HG02623 (cell line): Measurements from ENCODE around the gene PDE9A.
"Not testable (repeated sequence)": the region's sequence is repeated elsewhere in the genome, so short reads cannot be mapped to it uniquely, and the experiment has no call there.

Experiments used
- ATAC-seq: cut with Tn5 transposase; IDR thresholded peaks from one replicate; pipeline ENCODE4 v1.9.1; 2021; ENCODE audit warnings: moderate library complexity; ENCODE audit not compliant: unreplicated experiment

Gene PDE9A

DNA sequence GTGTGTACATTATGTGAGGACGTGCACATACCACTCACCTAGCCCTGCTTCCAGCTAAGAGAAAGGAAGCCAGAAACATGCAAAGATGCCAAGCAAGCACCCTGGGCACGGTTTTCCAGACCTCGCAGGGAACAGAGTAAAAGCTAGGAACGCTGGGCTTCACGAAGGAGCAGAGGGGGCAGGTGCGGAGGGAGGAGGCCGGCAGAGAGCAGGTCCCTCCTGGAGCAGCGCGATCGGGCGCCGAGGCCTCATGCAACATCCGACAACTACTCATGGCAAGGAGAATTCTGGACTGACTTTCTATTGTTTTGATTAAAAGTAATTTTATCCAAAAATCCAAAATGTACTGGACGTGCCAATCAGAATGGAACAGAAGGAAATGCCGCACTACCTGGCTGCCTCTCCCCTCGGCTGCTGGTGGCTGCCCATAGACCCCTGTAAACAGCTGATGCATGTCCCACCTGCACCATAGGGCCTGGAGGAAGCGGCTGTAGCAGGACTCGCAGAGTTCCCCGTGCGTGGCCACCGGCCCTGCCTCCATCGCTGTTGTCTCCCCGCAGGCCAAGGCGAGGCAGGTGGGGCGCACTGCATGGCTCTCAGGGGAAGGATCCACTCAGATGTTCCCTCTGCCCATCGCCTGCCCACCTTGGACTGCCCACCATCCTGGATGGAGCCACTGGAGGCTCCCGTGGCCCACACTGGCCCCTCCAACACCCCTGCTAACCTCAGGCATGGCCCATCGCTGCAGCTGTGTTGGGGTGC is 132.4 kb downstream of the PDE9A start:
- no peak for ATAC-seq

DNA sequence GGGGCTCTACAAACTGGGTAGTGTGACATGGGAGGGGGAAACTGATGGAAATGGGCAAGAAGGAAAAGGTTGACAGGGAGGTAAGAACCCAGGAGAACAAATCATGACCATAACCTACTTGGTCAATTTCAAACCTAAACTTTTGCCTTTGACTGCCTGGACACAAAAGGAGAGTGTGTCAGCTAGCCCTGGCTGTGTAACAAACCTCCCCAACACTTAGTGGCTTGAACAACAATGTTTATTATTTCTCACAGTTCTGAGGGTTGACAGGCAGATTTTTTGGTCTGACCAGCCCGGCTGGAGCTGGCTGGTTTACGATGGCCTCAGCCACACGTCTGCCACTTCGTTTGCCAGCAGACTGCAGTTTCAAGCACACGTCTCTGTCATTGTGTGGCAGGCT is 133.5 kb downstream of the PDE9A start:
- ATAC-seq: no peak

DNA sequence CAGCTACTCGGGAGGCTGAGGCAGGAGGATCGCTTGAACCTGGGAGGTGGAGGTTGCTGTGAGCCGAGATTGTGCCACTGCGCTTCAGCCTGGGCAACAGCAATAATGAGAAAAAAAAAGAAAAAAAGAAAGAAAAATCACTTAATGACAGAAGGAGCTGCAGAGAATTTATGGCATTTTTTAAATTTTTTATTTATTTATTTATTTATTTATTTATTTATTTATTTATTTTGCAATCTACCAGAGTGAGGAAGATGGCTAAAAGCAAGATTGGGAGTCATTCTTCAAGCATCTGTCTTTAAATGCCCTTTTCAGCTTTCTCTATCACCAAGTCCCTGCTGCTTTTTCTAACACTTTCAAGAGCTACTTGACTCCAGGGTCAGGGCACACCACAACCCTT is 134.2 kb downstream of the PDE9A start:
- ATAC-seq: no peak

DNA sequence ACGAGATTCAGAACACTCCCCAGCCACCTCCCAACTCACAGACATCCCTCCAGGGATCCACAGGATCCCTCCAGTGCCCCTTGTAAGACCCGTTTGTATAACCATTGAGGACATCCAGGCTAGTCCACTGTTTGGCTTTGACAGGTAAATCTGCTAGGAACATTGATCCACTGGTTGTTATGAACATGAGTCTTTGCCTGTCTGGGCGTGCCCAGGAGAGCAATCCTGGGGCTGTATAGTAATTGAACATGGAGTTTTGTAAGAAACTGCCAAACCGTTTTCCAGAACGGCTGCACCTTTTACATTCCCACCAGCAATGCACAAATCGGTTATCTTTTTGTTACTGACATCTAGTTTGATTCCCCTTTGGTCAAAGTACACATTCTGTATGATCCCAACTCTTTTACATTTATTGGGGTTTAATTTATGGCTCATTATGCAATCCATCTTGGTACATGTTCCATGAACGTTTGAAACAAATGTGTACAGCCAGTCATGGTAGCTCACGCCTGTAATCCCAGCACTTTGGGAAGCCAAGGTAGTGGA is 137.2 kb downstream of the PDE9A start:
- no peak for ATAC-seq

DNA sequence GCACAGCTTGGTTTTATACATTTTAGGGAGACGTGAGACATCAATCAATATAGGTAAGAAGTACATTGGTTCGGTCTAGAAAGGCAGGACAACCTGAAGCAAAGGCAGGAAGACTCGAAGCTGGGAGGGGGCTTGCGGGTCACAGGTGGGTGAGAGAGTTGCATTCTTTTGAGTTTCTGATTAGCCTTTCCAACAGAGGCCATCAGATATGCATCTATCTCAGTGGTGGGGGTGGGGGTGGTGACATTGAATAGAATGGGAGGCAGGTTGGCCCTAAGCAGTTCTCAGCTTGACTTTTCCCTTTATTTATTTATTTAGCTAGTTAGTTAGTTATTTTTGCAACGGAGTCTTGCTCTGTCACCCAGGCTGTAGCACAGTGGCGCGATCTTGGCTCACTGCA is 140.4 kb downstream of the PDE9A start:
- no peak for ATAC-seq

DNA sequence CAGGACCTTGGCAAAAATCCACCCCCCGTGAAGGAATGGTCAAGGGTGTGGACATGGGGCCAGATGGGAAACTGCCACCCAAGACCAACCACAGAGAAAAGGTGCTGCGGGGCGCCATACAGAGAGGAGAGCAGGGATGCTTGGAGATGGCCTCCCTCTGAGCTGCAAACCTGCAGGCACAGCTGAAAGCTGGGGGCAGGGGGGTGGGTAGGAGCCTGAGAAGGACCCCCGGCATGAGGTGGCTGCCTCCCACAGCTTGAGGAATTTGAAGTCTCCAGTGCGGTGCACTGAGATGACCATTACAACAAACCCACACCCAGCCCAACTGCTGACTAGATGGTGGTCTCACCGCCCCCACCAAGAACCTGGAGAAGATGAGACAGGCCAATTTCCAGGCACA is 141.1 kb downstream of the PDE9A start:
- no peak for ATAC-seq

DNA sequence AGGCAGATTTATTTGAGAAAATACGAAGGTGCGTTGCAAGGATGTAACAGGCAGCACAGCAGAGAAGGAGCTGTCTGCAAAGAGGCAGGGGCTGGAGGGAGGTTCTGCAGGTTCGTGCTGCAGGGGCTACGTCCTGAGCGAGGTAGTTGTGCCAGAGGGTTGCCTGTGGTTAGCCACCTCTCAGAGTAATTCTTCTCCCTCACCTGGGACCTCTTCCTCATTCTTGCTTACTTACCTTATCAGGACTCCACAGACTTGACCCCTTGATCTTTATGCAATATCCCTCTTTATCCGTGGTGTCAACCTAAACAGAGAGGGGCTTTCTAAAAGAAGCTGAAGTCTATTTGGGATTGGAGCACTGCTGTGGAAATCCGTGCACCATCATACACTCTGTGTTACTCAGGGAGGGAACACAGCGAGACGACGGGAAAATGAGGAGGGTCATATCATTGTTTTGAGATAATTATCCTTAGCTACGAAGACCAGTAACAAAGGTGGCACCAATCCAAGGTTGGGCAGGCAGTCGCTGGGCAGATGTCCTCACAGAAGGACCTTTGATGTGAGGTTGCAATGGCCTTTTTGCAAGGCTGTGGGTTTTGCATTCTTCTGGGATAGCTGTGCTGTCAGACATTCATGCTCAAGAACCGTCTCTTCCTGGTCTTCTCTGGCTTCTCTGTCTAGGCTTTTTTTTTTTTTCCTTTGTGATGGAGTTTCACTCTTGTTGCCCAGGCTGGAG is 143.1 kb downstream of the PDE9A start:
- ATAC-seq: no peak

DNA sequence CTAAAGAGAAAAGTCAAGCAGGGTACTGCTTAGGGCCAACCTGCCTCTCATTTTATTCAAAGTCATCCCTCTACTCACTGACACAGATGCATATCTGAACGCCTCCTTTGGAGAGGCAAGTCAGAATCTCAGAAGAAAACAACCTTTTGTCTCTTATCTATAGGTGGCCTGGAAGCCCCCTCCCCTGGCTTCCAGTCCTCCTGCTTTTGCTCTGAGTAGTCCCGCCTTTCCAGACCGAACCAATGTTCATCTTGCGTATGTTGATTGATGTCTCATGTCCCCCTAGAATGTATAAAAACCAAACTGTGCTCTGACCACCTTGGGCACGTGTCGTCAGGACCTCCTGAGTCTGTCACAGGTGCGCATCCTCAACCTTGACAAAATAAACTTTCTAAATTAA is 144.1 kb downstream of the PDE9A start:
- ATAC-seq: no peak

DNA sequence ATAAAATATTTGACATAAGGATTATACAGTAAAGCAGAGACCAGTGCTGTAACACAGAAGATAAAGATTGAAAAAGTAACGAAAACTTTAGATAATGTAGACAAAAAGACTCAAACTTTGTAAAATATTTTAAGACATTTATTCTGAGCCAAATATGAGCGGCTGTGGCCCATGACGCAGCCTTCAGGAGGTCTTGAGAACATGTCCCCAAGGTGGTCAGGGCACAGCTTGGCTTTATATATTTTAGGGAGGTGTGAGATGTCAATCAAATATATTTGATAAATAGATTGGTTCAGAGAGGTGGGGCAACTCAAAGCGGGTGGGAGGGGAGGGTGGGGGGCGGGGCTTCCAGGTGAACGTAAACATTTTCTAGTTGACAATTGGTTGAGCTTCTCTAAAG is 144.7 kb downstream of the PDE9A start:
- no peak for ATAC-seq

DNA sequence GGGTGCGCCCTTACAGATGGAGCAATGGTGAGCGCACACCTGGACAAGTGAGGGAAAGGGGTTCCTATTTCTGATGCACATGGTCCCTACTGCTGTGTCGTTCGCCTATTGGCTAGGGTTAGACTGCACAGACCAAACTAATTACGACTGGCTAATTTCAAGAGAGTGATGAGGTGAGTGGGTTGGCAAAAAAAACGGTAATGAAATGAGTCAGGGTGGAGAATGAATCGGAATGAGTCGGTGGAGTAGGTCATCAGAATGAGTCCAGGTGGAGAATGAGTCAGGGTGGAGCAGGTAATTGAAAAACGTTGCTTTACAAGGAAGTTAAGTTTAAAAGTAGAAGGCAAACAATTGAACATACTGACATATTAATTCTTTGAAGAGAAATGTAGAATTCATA is 146.1 kb downstream of the PDE9A start:
- no peak for ATAC-seq

DNA sequence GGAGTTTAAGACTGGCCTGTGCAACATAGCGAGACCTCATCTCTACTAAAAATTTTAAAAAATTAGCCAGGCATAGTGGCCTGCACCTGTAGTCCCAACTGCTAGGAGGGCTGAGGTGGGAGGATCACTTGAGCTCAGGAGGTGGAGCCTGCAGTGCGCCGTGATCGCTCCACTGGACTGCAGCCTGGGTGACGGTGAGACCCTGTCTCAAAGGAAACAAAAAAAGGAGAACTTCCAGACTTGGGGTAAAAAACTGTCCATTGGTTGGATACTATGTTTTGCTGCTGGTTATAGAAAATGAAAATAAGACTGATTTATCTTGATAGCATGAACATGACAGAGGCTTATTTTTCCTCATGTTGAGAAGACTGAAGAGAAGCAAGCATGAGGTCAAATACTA is 146.5 kb downstream of the PDE9A start:
- ATAC-seq: no peak

DNA sequence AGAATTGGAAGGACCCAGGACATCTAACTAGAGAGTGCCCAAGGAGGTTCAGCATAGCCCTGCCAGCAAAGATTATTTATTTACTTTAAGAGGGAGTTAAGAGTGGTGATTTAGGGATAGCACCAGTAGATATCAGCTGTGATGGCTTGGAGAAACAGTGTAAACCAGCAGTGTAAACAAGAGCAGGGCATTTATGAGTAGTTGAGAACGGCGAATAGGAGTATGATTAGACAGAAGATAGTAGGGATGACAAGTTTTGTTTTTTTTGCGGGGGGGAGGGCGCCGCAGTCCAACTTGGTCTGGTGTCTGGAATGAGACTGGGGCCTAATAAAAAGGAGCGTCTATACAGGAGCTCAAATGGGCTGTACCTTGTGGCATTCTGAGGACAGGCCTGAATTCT is 148.2 kb downstream of the PDE9A start:
- not testable (repeated sequence) for ATAC-seq

DNA sequence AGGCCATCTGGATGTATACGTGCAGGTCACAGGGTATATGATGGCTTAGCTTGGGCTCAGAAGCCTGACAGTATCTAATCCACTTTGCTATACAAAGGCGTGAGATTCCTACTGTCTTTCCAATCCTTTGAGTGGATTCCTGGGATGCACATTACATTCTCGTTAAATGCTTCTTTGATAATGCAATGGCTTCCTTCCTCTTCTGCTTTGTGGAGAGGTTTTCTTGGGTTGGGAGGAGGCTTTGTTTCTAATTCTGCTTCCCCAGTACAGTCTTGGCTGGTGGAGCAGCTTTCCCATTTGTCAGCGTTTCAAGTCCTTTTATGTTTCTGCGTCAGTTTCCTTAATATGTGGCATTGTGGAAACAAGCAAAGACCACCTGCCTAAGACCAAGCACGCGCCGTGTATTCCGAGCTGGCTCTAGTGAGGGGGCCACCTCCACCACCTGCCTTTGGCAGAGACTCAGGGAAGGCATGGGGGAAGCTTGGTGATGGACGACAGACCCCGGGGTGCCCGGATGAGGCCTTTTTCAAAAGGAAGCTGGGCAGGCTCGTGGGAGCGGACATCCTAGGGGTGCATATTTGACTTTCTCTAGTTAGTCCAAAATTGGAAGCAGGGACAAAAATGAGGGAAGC is 153.2 kb downstream of the PDE9A start:
- no peak for ATAC-seq

DNA sequence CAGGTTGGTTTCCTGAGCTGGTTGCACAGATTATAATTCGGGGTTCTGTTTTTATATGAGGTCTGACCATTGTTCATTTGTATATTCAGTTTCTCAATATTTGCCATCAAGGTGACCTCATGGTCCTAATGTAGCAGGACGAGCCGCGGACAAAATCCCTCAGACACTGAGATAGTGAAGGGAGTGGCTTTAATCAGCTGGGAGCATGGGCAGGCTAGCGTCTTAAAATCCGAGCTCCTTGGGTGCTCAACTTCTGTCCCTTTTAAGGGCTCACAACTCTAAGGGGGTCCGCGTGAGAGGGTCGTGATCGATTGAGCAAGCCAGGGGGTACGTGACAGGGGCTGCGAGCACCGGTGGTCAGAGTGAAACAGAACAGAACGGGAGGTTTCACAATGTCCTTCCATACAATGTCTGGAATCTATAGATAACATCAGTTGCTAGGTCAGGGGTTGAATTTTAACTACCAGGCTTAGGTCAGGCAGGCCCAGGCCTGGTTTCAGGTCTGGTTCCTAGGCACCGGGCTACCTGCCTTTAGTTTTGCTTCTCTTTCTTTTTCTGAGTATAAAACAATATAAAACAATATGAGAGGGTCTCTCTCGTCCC is 154.0 kb downstream of the PDE9A start:
- ATAC-seq: not testable (repeated sequence)

DNA sequence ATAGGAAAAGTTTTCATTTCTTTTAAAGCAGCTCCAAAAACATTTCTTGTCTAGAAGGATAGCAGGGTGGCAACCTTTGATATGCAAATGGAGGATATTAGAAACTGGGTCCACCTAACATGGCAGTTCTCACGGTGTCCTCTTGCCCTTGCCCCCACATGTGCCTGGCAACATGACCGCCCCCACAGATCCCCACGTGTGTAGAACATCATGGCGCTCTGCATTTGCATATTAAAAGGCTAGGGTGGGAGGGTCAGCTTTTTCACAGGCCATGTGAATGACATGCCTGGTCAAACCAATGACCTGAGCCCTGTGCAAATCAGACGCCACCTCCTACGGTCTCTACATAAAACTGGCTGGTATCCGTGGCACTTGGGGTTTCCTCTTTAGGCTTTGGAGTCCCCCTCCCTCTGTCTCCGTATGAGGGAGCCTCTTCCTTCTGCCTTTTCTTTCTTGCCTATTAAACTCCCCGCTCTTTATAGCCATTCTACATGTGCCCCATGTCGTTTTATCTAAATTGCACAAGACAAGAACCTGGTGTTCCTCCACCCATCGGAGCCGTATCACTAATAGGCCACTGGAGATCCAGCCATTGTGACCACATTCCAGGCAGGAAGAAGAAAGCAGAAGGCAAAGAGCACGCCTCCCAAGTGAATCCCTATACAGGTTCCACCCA is 154.7 kb downstream of the PDE9A start:
- ATAC-seq: no peak

DNA sequence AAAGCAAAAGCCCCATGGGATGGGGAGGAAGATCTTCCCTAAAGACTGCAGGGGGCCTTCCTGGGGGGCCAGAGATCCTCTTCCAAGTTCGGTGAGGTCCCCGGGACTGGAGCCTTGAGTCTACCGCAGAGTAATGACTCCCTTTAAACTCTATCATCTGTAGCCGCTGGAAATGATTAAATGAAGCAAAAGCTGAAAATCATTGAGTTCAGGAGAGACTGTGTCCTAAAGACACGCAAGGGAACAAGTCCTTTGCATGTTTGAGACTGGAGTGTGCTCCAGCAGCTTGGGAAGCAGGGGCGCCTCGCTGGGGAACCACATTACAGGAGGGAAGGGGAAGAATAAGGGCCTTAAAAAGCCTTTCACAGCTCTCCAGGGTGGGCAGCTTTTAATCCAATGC is 155.8 kb downstream of the PDE9A start:
- no peak for ATAC-seq

DNA sequence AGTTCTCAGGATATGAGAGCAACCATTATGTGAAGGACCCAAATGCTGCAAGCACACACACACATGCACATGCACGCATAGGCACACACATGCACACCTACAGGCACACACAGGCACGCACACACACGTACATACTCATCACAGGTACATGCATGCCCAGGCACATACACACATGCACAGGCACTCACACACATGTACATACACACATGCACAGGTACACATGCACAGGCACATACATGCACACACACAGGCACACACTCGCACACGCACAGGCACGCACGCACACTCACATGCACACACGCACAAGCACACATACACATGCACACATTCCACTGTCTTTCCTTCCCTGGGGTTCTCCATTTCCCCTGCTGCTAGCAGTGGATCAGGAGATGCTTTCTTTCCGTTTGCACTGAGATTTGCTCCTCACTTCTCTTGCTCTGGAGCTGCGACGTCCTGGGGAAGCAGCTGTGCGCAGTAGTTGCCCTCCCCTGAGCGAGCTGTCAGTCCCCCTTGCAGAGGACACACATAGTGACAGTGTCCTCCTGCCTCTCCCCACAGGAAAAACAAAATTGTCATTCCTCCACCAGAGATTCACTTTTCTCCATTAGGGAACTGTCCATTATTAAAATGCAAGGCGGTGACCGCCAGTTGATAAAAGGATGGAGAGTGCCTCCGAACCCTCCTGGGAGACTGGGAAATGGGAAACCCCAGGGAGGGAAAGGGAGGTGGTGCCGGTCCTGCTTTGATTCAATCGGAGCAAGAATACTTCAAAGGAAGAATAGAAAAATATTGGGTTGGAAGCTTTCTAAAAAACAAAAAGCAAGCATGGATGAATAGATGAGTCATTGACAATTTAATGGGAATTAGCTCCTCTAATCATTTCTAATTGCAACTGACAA is 156.4 kb downstream of the PDE9A start:
- ATAC-seq: no peak

DNA sequence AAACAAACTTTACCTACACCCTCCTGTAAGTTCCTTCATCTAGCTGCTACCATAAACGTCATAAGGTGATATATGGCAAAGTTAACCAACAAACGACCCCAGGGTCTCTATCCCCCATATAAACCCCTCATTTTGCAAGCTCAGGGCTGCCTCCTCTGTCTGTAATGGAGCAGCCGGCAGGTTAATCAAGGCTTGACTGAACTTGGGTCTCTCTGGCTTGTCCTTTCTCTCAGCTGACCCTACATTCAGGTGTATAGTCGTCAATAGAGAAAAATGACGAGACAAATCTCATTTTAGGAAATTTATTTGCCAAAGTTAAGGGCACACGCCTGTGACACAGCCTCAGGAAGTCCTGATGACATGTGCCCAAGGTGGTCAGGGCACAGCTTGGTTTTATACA is 158.5 kb downstream of the PDE9A start:
- ATAC-seq: no peak

DNA sequence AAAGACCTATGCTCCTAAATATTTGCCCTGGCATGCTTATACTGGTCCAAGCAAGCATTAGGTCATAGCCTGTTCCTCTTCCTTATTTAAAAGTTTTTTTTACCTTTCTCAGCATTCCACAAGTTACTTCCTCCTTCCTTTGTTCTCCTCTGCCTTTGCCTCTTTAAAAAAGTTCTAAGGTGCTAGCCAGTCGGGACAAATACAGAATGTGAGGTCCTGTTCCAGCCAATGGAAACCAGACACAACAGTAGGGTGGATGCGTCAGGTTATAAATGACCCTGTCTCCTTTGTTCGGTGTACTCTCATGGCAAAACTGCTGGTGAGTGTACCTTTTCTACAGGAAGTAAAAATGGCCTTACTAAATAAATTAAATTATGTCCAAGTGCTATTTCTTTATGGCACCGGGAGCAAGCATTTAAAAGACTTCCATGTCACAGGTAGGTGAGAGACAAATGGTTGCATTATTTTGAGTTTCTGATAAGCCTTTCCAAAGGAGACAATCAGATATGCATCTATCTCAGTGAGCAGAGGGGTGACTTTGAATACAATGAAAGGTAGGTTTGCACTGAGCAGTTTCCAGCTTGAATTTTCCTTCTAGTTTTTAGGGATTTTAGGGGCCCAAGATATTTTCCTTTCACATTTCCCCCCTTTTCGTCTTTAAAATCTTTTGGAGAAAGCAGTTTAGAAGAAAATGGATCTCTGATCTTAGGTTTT is 159.3 kb downstream of the PDE9A start:
- not testable (repeated sequence) for ATAC-seq
